ENCODE data around the gene CDC6.

DNA sequence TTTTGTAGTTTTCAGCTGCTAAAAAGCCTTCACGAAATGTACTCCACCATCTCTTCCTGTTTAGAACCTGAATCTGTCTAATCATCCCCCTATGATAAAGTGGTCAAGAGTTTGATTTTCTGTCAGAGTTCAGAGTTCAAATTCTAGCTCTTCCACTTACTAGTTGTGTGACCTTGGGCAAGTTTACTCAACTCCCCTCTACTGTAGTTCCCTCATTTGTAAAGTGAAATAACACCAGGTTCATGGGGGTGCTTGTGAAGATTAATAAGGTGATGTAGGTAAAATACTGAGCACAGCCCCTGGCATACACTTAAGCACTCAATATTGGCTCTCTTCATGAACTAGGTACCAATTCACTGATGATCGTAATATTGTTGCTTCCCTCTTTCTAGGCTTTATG lies 1.2 kb upstream of the CDC6 start:
- TF ChIP-seq, protein P1, sequence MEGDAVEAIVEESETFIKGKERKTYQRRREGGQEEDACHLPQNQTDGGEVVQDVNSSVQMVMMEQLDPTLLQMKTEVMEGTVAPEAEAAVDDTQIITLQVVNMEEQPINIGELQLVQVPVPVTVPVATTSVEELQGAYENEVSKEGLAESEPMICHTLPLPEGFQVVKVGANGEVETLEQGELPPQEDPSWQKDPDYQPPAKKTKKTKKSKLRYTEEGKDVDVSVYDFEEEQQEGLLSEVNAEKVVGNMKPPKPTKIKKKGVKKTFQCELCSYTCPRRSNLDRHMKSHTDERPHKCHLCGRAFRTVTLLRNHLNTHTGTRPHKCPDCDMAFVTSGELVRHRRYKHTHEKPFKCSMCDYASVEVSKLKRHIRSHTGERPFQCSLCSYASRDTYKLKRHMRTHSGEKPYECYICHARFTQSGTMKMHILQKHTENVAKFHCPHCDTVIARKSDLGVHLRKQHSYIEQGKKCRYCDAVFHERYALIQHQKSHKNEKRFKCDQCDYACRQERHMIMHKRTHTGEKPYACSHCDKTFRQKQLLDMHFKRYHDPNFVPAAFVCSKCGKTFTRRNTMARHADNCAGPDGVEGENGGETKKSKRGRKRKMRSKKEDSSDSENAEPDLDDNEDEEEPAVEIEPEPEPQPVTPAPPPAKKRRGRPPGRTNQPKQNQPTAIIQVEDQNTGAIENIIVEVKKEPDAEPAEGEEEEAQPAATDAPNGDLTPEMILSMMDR (conservative IDR thresholded peaks at IDR 0.05): no peak
- no peak for TF ChIP-seq EZH2 (IDR thresholded peaks at IDR 0.05; ENCODE audit: low read depth)
